Measurements from ENCODE around the gene MMP25.
"Not testable (repeated sequence)": the region's sequence is repeated elsewhere in the genome, so short reads cannot be mapped to it uniquely, and the experiment has no call there.

The MMP25 gene

DNA sequence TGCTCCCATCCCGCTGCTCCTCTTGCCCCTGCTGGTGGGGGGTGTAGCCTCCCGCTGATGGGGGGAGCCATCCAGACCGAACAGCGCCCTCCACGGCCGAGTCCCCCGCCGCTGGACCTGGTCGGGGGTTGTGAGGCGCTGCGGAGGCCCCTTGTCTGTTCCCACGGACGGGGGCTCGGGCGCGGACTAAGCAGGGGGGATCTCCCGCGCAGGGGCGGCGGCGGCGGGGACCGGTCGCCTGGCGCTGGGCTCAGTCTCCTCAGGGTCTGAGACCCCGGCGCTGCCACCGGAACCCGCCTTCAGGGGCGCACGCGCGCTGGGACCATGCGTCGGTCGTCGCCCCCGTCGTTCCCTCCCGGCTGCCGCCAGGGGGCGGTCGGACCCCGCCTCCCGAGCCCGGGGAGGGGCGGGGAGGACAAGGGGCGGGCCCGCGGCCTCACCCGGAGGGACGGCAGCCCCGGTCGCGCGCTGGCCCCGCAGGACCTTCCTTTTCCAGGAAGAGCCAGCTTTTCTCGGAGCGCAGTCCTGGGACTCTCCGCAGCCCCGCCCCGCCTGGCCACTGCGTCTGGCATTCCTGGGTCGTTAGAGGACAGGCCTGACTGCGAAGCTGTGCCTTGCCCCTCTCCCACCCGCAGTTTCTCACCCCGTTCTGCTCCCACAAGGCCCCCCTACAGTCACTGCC, 12.8 kb downstream of the MMP25 start:
- Histone ChIP-seq H3K36me3 (ENCODE audit: control insufficient read depth, insufficient read depth, low read length) (peaks cover 10% of the 10 kb centered on the region), H3K4me1 (ENCODE audit: control insufficient read depth, insufficient read depth, low read length) (peaks cover 10% of the 10 kb centered on the region), H3K27me3 (ENCODE audit: control insufficient read depth, insufficient read depth, low read length) (peaks cover 8% of the 10 kb centered on the region), H3K27ac (ENCODE audit: low read depth, low read length) (peak overlapping the region; percentile 68; the same call in 1 of the 2 replicates), H3K9me3 (ENCODE audit: control insufficient read depth, insufficient read depth, low read depth, low read length) (no peaks in the 10 kb centered on the region), H3K9ac (ENCODE audit: low read length) (peak overlapping the region; percentile 80), H3K4me3 (ENCODE audit: low read depth, low read length) (peak overlapping the region; percentile 92)

DNA sequence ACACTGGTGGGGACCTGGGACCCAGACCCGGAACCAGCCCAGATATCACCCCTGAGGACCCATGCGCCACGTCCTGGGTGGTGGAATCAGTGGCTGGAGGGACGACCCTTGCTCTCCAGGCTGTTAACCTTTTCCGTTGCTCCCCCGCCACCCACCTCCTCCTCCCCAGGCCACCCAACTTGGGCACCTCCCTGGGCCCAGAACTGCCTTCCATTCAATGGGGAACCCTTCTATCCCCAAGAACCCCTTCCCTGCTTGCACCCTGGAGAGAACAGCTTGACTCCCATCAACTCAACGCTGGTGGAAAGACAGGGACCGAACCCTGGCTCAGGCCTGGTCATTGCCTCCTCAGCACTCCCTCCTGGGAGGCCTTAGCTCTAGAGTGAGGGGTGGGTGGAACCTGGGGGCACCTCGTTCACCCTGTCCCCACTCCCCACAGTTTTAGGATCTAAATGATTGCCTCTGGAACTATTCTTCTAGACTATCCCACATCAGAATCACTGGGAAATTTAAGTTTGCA, 13.4 kb downstream of the MMP25 start:
- Histone ChIP-seq H3K4me1 (ENCODE audit: control insufficient read depth, insufficient read depth, low read length) (peaks cover 15% of the 10 kb centered on the region), H3K9ac (ENCODE audit: low read length) (peak overlapping the region; percentile 80), H3K27ac (ENCODE audit: low read depth, low read length) (peak overlapping the region; percentile 68; the same call in 1 of the 2 replicates)

DNA sequence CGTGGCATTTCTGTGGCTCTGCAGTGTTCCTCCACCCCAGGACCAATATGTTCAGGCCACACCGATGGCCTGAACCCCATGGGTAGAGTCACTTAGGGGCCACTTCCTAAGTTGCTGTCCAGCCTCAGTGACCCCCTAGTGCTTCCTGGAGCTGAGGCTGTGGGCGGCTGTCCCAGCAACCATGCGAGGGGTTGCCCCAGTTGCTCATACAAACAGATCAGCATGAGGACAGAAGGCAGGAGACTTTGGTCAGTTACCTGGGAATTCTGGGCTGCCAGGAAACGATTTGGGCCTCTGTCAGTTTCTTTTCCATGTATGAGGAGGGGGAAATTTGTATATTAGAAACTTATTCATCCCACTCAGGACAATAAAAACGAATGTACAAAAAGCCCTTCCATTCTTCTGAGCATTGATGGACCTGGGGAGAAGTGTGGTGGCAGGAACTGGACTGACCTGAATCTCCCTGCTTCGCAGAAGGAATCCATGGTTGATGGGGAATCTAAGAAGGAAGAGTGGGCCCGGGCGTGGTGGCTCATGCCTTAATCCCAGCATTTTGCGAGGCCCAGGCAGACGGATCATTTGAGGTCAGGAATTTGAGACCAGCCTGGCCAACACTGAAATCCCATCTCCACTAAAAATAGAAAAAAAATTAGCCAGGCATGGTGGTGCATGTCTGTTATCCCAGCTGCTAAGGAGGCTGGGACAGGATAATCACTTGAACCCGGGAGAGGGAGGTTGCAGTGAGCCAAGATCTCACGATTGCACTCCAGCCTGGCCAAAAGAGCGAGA, 14.2 kb downstream of the MMP25 start:
- Histone ChIP-seq H3K4me3 (ENCODE audit: low read depth, low read length) (no peak overlapping the region), H3K27me3 (ENCODE audit: control insufficient read depth, insufficient read depth, low read length) (peaks cover 8% of the 10 kb centered on the region), H3K9ac (ENCODE audit: low read length) (no peak overlapping the region), H3K4me1 (ENCODE audit: control insufficient read depth, insufficient read depth, low read length) (peaks cover 22% of the 10 kb centered on the region), H3K9me3 (ENCODE audit: control insufficient read depth, insufficient read depth, low read depth, low read length) (no peaks in the 10 kb centered on the region), H3K36me3 (ENCODE audit: control insufficient read depth, insufficient read depth, low read length) (0 out of 2 replicates have a peak, but pooled peaks cover under 1% of the 10 kb centered on the region), H3K27ac (ENCODE audit: low read depth, low read length) (no peak overlapping the region)

More for the DNA sequence above, 13.4 kb downstream of the MMP25 start:
- Histone ChIP-seq H3K4me3 (ENCODE audit: low read depth, low read length) (peak overlapping the region; percentile 92), H3K9me3 (ENCODE audit: control insufficient read depth, insufficient read depth, low read depth, low read length) (no peaks in the 10 kb centered on the region), H3K36me3 (ENCODE audit: control insufficient read depth, insufficient read depth, low read length) (peaks cover 5% of the 10 kb centered on the region; the same call in 1 of the 2 replicates), H3K27me3 (ENCODE audit: control insufficient read depth, insufficient read depth, low read length) (peaks cover 8% of the 10 kb centered on the region)

DNA sequence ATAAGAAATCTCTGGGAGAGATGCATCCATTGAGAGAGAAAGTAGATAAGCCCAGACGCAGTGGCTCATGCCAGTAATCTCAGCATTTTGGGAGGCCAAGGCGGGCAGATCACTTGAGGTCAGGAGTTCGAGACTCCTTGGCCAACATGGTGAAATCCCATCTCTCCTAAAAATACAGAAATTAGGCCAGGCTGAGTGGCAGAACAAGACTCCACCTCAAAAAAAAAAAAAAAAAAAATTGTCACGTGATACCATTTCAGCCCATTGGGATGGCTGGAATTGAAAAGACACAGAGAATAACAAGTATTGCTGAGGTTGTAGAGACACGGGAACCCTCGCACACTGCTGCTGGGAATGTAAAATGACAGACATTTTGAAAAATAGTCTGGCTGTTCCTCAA, 16.2 kb downstream of the MMP25 start:
- no peak overlapping the region for H3K27ac ChIP-seq (ENCODE audit: low read depth, low read length)
- H3K4me1 ChIP-seq (ENCODE audit: control insufficient read depth, insufficient read depth, low read length) = peaks cover 30% of the 10 kb centered on the region
- peaks cover 6% of the 10 kb centered on the region for H3K27me3 ChIP-seq (ENCODE audit: control insufficient read depth, insufficient read depth, low read length)

DNA sequence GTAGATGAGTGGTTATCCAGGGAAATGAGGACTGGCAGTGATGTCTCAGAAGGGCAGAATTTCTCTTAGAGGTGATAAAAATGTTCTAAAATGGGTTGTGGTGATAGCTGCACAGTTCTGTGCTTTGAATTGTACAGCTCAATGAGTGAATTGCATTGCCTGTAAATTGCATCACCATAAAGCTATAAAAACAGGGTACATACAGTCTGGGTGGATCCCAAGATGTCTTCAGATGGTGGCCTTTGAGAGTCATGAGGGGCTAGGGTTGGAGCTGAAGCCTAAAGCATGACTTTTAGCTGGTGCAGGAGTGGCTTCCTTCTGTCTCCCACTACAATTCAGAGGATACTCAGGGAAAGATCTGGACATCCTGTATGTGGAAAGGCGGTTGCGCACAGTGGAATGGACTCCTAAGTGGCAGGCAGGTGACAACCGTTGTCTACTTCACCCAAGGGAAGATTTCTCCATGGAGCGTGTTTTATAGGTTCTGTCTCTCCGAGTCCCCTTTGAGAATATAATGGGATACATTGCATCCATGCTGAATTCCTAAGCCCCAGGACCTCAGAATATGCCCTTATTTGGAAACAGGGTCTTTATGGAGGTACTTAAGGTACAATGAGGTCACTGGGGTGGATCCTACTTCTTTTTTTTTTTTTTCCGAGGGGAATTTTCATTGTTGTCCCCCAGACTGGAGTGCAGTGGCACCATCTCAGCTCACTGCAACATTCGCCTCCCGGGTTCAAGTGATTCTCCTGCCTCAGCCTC, 17.4 kb downstream of the MMP25 start:
- no peaks in the 10 kb centered on the region for H3K27me3 ChIP-seq (ENCODE audit: control insufficient read depth, insufficient read depth, low read length)
- no peak overlapping the region for H3K4me3 ChIP-seq (ENCODE audit: low read depth, low read length)

More for the DNA sequence above, 16.2 kb downstream of the MMP25 start:
- no peak overlapping the region for H3K9ac ChIP-seq (ENCODE audit: low read length)
- H3K9me3 ChIP-seq (ENCODE audit: control insufficient read depth, insufficient read depth, low read depth, low read length) = no peaks in the 10 kb centered on the region
- no peak overlapping the region for H3K4me3 ChIP-seq (ENCODE audit: low read depth, low read length)
- no peaks in the 10 kb centered on the region for H3K36me3 ChIP-seq (ENCODE audit: control insufficient read depth, insufficient read depth, low read length)

DNA sequence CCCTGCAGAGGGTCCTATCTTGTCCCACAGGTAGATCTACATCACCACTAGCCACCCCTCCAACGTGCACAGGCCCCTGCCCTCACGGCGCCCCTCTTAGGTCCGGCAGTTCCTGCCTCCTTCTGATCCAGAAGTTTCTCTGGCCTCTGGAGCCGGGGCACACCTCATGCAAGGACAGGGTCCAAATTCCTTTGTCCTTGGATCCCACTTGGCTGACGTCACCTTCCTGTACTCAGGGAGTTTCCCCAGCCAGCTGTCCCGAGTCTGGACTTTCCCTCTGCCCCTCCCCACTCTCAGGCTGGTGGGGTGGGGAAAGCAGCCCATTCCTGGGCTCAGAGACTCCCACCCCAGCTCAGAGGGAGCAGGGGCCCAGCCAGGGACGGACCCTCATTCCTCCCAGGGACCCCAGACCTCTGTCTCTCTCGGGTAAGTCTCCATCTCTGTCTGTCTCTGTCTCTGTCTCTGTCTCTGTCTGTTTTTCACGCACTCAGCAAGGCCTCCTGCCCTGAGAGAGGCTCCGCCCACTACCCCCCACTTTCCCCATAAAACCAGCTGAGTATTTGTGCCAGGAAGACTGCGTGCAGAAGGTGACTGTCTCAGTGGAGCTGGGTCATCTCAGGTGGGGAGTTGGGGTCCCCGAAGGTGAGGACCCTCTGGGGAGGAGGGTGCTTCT, 18.8 kb downstream of the MMP25 start, which contains the start of gene IL32:
TSS of gene IL32 (plus strand) at position 572 of the 673 bp plus-strand sequence. CDS start 172 bp downstream, outside the sequence.
- Histone ChIP-seq H3K4me3 (ENCODE audit: low read depth, low read length) (peak within 1 kb of the TSS; percentile 8; the same call in 1 of the 2 replicates), H3K27ac (ENCODE audit: low read depth, low read length) (peak within 1 kb of the TSS; percentile 46; the same call in 1 of the 2 replicates), H3K4me1 (ENCODE audit: control insufficient read depth, insufficient read depth, low read length) (peaks cover 24% of the 10 kb centered on the region), H3K27me3 (ENCODE audit: control insufficient read depth, insufficient read depth, low read length) (no peaks in the 10 kb centered on the region), H3K36me3 (ENCODE audit: control insufficient read depth, insufficient read depth, low read length) (no peaks in the 10 kb centered on the region), H3K9me3 (ENCODE audit: control insufficient read depth, insufficient read depth, low read depth, low read length) (no peaks in the 10 kb centered on the region), H3K9ac (ENCODE audit: low read length) (peak within 1 kb of the TSS; percentile 56)

More for the DNA sequence above, 17.4 kb downstream of the MMP25 start:
- Histone ChIP-seq H3K36me3 (ENCODE audit: control insufficient read depth, insufficient read depth, low read length) (no peaks in the 10 kb centered on the region), H3K27ac (ENCODE audit: low read depth, low read length) (peak overlapping the region; percentile 4; the same call in 1 of the 2 replicates), H3K9ac (ENCODE audit: low read length) (peak overlapping the region; percentile 58), H3K4me1 (ENCODE audit: control insufficient read depth, insufficient read depth, low read length) (peaks cover 30% of the 10 kb centered on the region), H3K9me3 (ENCODE audit: control insufficient read depth, insufficient read depth, low read depth, low read length) (no peaks in the 10 kb centered on the region)

DNA sequence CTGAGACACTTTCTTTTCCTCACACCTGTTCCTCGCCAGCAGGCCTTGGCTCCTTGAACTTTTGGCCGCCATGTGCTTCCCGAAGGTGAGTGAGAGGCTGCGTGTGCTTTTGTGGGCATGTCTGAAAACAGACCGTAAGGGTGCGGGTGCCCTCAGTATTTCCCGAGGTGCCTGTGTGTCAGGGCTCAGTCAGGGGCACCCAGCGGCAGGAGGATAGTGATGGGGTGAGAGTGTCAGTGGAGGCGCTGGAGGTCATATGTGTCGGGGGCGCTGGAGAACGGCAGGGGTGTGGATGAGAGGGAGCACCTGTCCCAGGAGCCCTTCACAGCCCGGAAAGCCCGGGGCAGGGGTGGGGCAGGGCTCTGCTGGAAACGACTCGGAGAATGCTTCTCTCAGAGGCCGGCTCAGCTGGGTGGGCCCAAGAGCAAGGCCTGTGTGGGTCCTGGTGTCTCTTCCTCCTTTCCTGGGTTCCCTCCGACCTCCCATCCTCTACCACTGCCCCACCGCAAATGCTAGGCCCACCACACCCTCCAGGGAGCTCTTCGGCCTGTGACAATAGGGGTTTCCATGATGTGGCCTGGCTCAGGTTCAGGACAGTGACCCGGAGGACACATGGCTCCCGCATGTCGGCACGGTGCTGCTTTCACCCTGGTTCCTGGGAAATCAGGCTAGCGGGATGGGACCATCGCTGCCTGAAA, 19.5 kb downstream of the MMP25 start:
- no peaks in the 10 kb centered on the region for H3K36me3 ChIP-seq (ENCODE audit: control insufficient read depth, insufficient read depth, low read length)
- peak overlapping the region; percentile 6; the same call in 1 of the 2 replicates for H3K4me3 ChIP-seq (ENCODE audit: low read depth, low read length)
- peaks cover 31% of the 10 kb centered on the region for H3K4me1 ChIP-seq (ENCODE audit: control insufficient read depth, insufficient read depth, low read length)
- no peaks in the 10 kb centered on the region for H3K9me3 ChIP-seq (ENCODE audit: control insufficient read depth, insufficient read depth, low read depth, low read length)
- no peaks in the 10 kb centered on the region for H3K27me3 ChIP-seq (ENCODE audit: control insufficient read depth, insufficient read depth, low read length)
- H3K27ac ChIP-seq (ENCODE audit: low read depth, low read length) = no peak overlapping the region; the same call in 1 of the 2 replicates
- peak overlapping the region; percentile 56 for H3K9ac ChIP-seq (ENCODE audit: low read length)

DNA sequence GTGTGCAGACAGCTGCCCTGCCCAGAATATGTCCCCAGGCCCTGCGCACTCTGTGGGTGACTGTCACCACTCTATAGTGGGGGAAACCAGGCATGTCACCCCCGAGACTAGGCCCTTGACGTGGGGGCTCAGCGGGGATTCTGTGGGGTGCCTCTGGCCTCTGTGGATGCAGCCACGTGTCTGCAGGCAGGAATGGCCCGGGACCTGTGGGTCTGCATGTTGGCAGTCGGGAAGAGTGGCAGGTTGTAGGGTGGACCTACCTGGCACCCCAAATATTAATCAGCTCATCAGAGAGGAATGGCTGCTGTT, 20.0 kb downstream of the MMP25 start:
- Histone ChIP-seq H3K4me3 (ENCODE audit: low read depth, low read length) (peak overlapping the region; percentile 6; the same call in 1 of the 2 replicates), H3K9ac (ENCODE audit: low read length) (peak overlapping the region; percentile 23), H3K4me1 (ENCODE audit: control insufficient read depth, insufficient read depth, low read length) (peaks cover 31% of the 10 kb centered on the region), H3K27ac (ENCODE audit: low read depth, low read length) (no peak overlapping the region), H3K9me3 (ENCODE audit: control insufficient read depth, insufficient read depth, low read depth, low read length) (no peaks in the 10 kb centered on the region), H3K36me3 (ENCODE audit: control insufficient read depth, insufficient read depth, low read length) (no peaks in the 10 kb centered on the region), H3K27me3 (ENCODE audit: control insufficient read depth, insufficient read depth, low read length) (no peaks in the 10 kb centered on the region)

DNA sequence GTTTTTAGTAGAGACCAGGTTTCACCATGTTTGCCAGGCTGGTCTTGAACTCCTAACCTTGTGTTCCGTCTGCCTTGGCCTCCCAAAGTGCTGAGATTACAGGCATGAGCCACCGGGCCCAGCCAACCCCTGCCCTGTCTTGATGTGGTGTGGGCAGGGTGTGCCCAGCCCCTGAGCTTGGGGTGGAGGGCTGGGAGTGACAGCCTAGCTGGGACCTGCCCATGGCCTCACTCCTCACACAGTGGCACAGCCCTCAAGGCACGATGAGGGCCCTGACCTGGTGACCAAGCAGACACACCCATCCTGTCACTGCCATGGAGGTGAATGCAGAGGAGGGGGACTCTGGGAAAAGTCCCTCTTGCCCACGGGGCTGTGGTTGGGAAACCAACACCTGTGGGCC, 22.1 kb downstream of the MMP25 start:
- Histone ChIP-seq H3K4me3 (ENCODE audit: low read depth, low read length) (no peak overlapping the region), H3K27me3 (ENCODE audit: control insufficient read depth, insufficient read depth, low read length) (no peaks in the 10 kb centered on the region), H3K36me3 (ENCODE audit: control insufficient read depth, insufficient read depth, low read length) (no peaks in the 10 kb centered on the region), H3K4me1 (ENCODE audit: control insufficient read depth, insufficient read depth, low read length) (peaks cover 34% of the 10 kb centered on the region), H3K27ac (ENCODE audit: low read depth, low read length) (no peak overlapping the region), H3K9me3 (ENCODE audit: control insufficient read depth, insufficient read depth, low read depth, low read length) (no peaks in the 10 kb centered on the region), H3K9ac (ENCODE audit: low read length) (no peak overlapping the region)

DNA sequence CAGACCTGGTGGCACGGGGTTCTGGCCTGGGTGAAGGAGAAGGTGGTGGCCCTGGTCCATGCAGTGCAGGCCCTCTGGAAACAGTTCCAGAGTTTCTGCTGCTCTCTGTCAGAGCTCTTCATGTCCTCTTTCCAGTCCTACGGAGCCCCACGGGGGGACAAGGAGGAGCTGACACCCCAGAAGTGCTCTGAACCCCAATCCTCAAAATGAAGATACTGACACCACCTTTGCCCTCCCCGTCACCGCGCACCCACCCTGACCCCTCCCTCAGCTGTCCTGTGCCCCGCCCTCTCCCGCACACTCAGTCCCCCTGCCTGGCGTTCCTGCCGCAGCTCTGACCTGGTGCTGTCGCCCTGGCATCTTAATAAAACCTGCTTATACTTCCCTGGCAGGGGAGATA, 22.8 kb downstream of the MMP25 start:
- not testable (repeated sequence) for H3K27ac ChIP-seq (ENCODE audit: low read depth, low read length); H3K9ac ChIP-seq (ENCODE audit: low read length); H3K9me3 ChIP-seq (ENCODE audit: control insufficient read depth, insufficient read depth, low read depth, low read length); H3K4me3 ChIP-seq (ENCODE audit: low read depth, low read length); H3K36me3 ChIP-seq (ENCODE audit: control insufficient read depth, insufficient read depth, low read length); H3K27me3 ChIP-seq (ENCODE audit: control insufficient read depth, insufficient read depth, low read length)
- peaks cover 30% of the 10 kb centered on the region for H3K4me1 ChIP-seq (ENCODE audit: control insufficient read depth, insufficient read depth, low read length)
